ENCODE results near the gene RSBN1.

The RSBN1 gene

GRCh38 chr1:113788802-113789201 is 23.5 kb downstream of the RSBN1 start:
- H3K79me2 ChIP-seq (ENCODE audit: insufficient read depth, low read length): peaks cover 15% of the 10 kb centered on the region; the same call in 1 of the 2 replicates
- H3F3A ChIP-seq (ENCODE audit: insufficient read depth): peaks cover 11% of the 10 kb centered on the region; the same call in 1 of the 2 replicates
- no peak overlapping the region for H3K4me3 ChIP-seq (ENCODE audit: insufficient read depth, low read length, poor library complexity, severe bottlenecking)

GRCh38 chr1:113787663-113788062 is 24.6 kb downstream of the RSBN1 start:
- H3K27me3 ChIP-seq (ENCODE audit: low read length): no peaks in the 10 kb centered on the region
- H2AFZ ChIP-seq (ENCODE audit: low read depth, low read length, severe bottlenecking): no peak overlapping the region
- H3K9me3 ChIP-seq (ENCODE audit: insufficient read depth, low read length): no peaks in the 10 kb centered on the region
- H3K36me3 ChIP-seq (ENCODE audit: low read length): no peaks in the 10 kb centered on the region
- H3K4me2 ChIP-seq (ENCODE audit: low read depth, low read length, poor library complexity, severe bottlenecking): no peak overlapping the region
- H3K9ac ChIP-seq (ENCODE audit: low read length): no peak overlapping the region
- no peak for TF ChIP-seq EZH2phosphoT487 (conservative IDR thresholded peaks at IDR 0.05; ENCODE audit: low read length)
- no peak for TF ChIP-seq CTCF (IDR thresholded peaks at IDR 0.05; ENCODE audit: insufficient read depth, low read length, poor library complexity, severe bottlenecking)
- peaks cover 21% of the 10 kb centered on the region; the same call in 1 of the 2 replicates for H3K79me2 ChIP-seq (ENCODE audit: insufficient read depth, low read length)
- no peaks in the 10 kb centered on the region for H3K9me2 ChIP-seq (replicated peaks; ENCODE audit: insufficient read depth, low read length)
- H3K4me3 ChIP-seq (ENCODE audit: insufficient read depth, low read length, poor library complexity, severe bottlenecking): no peak overlapping the region
- H3F3A ChIP-seq (ENCODE audit: insufficient read depth): peaks cover 13% of the 10 kb centered on the region; the same call in 1 of the 2 replicates
- no peaks in the 10 kb centered on the region; the same call in 1 of the 2 replicates for H4K20me1 ChIP-seq (ENCODE audit: low read depth, low read length)
- H3K27ac ChIP-seq (ENCODE audit: low read depth, low read length): no peak overlapping the region

More at GRCh38 chr1:113788802-113789201, 23.5 kb downstream of the RSBN1 start:
- TF ChIP-seq EZH2phosphoT487 (conservative IDR thresholded peaks at IDR 0.05; ENCODE audit: low read length) (no peak), CTCF (IDR thresholded peaks at IDR 0.05; ENCODE audit: insufficient read depth, low read length, poor library complexity, severe bottlenecking) (no peak)
- no peaks in the 10 kb centered on the region for H3K36me3 ChIP-seq (ENCODE audit: low read length)
- H3K27ac ChIP-seq (ENCODE audit: low read depth, low read length): no peak overlapping the region
- H3K4me2 ChIP-seq (ENCODE audit: low read depth, low read length, poor library complexity, severe bottlenecking): no peak overlapping the region
- H3K27me3 ChIP-seq (ENCODE audit: low read length): no peaks in the 10 kb centered on the region
- H3K9me2 ChIP-seq (replicated peaks; ENCODE audit: insufficient read depth, low read length): no peaks in the 10 kb centered on the region
- H2AFZ ChIP-seq (ENCODE audit: low read depth, low read length, severe bottlenecking): no peak overlapping the region
- no peak overlapping the region for H3K9ac ChIP-seq (ENCODE audit: low read length)
- no peaks in the 10 kb centered on the region; the same call in 1 of the 2 replicates for H4K20me1 ChIP-seq (ENCODE audit: low read depth, low read length)
- no peaks in the 10 kb centered on the region for H3K9me3 ChIP-seq (ENCODE audit: insufficient read depth, low read length)

GRCh38 chr1:113786069-113786468 is 26.2 kb downstream of the RSBN1 start:
- Histone ChIP-seq H3K9me2 (replicated peaks; ENCODE audit: insufficient read depth, low read length) (no peaks in the 10 kb centered on the region), H3K27ac (ENCODE audit: low read depth, low read length) (no peak overlapping the region)
- no peak for TF ChIP-seq CTCF (IDR thresholded peaks at IDR 0.05; ENCODE audit: insufficient read depth, low read length, poor library complexity, severe bottlenecking)
- TF ChIP-seq EZH2phosphoT487 (conservative IDR thresholded peaks at IDR 0.05; ENCODE audit: low read length): no peak

More at GRCh38 chr1:113786069-113786468, 26.2 kb downstream of the RSBN1 start:
- no peaks in the 10 kb centered on the region; the same call in 1 of the 2 replicates for H4K20me1 ChIP-seq (ENCODE audit: low read depth, low read length)
- H3K36me3 ChIP-seq (ENCODE audit: low read length): no peaks in the 10 kb centered on the region
- H3K4me3 ChIP-seq (ENCODE audit: insufficient read depth, low read length, poor library complexity, severe bottlenecking): no peak overlapping the region
- no peaks in the 10 kb centered on the region for H3K9me3 ChIP-seq (ENCODE audit: insufficient read depth, low read length)
- H3K79me2 ChIP-seq (ENCODE audit: insufficient read depth, low read length): peaks cover 37% of the 10 kb centered on the region
- H2AFZ ChIP-seq (ENCODE audit: low read depth, low read length, severe bottlenecking): no peak overlapping the region
- H3K27me3 ChIP-seq (ENCODE audit: low read length): no peaks in the 10 kb centered on the region
- H3K9ac ChIP-seq (ENCODE audit: low read length): no peak overlapping the region
- H3K4me2 ChIP-seq (ENCODE audit: low read depth, low read length, poor library complexity, severe bottlenecking): no peak overlapping the region
- peaks cover 13% of the 10 kb centered on the region; the same call in 1 of the 2 replicates for H3F3A ChIP-seq (ENCODE audit: insufficient read depth)
